HG03064 (cell line): ENCODE measurements around the gene FBXL14.

Source experiments
- ATAC-seq: cut with Tn5 transposase; IDR thresholded peaks from one replicate; pipeline ENCODE4 v1.9.1; 2021; ENCODE audit warnings: low read depth; ENCODE audit not compliant: unreplicated experiment

FBXL14 gene, protein sequence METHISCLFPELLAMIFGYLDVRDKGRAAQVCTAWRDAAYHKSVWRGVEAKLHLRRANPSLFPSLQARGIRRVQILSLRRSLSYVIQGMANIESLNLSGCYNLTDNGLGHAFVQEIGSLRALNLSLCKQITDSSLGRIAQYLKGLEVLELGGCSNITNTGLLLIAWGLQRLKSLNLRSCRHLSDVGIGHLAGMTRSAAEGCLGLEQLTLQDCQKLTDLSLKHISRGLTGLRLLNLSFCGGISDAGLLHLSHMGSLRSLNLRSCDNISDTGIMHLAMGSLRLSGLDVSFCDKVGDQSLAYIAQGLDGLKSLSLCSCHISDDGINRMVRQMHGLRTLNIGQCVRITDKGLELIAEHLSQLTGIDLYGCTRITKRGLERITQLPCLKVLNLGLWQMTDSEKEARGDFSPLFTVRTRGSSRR

GRCh38 chr12:1594261-1595025 lies at the start of gene FBXL14:
FBXL14 (minus strand) TSS chr12:1594581; CDS start chr12:1594066, 515 bp downstream.
- peak; percentile 42 for ATAC-seq

GRCh38 chr12:1643905-1644533 lies 49.6 kb upstream of the FBXL14 start:
- no peak for ATAC-seq

GRCh38 chr12:1643043-1643442 lies 48.7 kb upstream of the FBXL14 start:
- no peak for ATAC-seq

DNA sequence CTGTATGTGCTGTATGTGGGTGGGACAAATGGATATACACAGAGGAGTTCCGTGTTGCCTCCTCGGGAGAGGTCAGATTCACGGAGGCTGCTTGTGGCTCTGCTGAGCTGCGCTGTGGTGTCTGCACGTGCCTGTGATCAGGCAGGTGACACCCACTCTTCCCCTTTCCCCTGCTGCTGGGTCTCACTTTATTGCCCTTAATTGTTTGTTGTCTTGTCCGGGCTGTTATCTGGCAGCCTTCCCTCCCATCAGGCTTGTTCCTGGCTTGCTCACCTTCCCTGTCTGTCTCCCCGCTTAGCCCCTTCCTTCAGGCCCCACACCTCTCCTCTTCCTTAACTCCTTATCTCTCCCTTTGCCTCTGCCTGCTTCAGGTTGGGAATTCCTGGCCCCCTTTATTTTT lies 48.1 kb upstream of the FBXL14 start:
- ATAC-seq, result no peak

- no peak for ATAC-seq
Measured at GRCh38 chr12:1640328-1641234, 46.2 kb upstream of the FBXL14 start.

DNA sequence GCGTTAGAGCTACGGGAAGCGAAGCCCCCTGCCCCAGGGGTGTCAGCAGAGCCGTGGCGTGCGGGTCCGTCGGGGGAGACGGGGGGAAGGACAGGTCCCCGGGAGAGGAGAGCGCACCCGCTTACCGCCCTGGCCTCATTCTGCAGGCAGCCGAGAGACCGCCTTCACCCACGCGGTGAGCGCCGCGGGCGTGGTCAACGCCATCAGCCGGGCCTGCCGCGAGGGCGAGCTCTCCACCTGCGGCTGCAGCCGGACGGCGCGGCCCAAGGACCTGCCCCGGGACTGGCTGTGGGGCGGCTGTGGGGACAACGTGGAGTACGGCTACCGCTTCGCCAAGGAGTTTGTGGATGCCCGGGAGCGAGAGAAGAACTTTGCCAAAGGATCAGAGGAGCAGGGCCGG lies 45.2 kb upstream of the FBXL14 start:
- no peak for ATAC-seq

DNA sequence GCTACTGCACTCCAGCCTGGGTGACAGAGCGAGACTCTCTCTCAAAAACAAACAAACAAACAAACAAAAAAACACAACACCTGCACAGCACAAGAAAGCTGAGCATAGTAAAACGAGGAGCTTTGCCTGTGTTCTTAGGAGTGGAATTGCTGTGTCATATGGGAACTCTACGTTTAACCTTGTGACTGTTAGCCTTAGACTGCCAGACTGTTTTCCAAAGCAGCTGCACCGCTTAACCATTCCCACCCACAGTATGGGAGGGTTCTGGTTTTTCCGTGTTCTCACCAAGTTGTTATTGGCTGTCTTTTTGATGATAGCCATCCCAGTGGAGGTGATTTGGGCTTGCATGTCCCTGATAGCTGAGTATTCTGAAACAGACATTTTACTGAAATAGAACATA lies 43.8 kb upstream of the FBXL14 start:
- ATAC-seq, result no peak

GRCh38 chr12:1635301-1636095 lies 41.1 kb upstream of the FBXL14 start:
- no peak for ATAC-seq

DNA sequence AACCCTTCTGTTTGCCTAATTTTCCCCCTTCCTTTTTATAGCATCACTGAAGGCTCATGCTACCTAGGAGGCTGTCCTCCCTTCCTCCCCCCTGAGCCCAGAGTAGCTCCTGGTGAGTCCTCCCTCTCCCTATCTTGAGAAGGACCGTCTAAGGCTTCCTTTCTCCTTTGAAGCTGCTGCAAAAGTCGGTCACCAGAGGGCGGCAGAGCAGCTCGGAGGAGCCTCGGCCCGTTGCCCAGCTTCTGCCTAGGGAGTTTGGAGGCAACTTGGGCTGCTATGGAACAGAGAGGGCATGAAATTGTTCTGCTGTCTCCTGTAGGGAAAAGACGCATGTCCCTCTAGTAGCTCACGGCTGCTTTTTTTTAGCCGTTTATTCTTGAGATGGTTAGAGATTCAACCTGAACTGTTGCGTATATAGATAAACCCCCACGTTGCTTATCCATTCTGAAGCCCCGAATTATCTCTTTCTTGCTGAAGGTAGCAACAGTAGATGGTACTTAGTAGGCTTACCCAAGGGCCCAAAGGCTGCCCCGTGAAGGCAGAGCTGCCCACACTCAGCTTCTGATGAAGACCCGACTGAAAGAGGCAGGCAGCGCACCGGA lies 40.3 kb upstream of the FBXL14 start:
- no peak for ATAC-seq

DNA sequence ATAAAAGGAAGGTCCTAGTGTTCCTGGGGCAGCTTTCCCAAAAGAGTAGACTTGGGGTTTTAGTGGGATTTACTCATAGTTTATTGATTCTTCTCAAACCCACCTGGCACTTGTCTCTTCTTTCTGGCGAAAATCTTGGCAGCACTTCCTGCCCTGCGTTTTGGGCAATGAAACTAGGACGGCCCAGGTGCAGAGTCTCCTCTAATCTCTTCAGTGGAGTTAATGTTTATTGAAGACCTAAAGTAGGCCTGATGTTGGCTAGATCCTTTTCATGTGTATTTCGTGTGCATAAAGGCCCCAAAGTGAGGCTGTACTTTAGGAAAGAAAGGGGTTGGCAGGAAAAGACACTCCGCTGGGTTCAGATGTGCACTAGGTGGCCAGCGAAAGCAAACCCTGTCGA lies 39.8 kb upstream of the FBXL14 start:
- ATAC-seq, result no peak

DNA sequence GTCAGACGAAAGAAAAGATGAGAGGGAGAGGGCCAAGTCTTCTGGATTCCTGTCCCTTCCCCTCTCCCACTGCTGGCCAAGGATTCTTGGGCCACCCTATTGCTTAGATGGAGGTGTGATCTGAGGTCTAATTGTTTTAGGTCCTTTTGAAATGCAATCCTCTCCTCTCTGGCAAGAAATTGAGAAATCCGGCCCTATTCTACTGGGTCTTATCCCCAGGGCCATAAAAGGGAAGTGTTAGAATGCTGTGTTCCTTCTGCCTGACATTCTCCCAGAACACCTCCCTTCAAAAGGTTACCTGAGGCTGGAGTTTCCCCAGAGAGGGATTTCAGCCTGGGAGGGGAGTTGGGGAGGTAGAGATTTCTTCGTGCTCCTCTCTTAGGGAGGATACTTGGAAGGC lies 39.1 kb upstream of the FBXL14 start:
- ATAC-seq, result no peak

GRCh38 chr12:1632702-1633101 lies 38.3 kb upstream of the FBXL14 start:
- no peak for ATAC-seq

DNA sequence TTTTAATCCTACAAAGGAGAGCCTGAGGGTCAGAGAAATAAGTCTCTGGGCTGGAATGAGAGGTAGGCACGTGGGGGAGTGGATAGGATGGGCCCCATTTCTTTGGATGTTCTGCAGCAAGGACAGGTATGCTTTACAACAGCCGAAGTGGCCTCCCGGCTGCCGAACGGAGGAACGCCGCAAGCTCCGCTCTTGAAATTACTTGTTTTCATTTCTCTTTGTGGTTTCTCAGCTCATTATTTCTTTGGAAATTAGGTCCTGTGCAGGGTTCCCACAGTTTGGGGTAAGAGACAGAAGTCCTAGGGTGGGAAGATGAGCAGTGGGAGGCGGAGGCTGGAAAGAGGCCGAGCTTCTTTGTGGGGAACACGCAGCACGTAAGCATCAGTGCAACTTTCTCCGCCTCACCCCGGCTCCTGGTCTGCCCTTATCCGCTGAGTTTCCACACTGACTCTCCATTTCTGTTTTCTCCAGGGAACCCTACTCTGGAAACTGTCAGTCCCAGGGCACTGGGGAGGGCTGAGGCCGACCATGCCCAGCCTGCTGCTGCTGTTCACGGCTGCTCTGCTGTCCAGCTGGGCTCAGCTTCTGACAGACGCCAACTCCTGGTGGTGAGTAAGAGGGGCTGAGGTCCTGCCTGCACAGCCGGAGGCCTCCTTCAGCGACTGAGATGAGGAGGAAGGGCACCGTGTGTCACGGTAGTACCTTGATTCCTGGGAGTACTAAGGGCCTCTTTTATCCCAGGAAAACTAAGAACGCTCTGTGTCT lies 36.6 kb upstream of the FBXL14 start:
- ATAC-seq, result no peak

- ATAC-seq, result no peak
Measured at GRCh38 chr12:1630133-1630826, 35.9 kb upstream of the FBXL14 start.

- no peak for ATAC-seq
Measured at GRCh38 chr12:1629338-1630132, 35.2 kb upstream of the FBXL14 start.

- ATAC-seq, result no peak
Measured at GRCh38 chr12:1628666-1629337, 34.4 kb upstream of the FBXL14 start, which contains the start of gene WNT5B. WNT5B (plus strand) TSS chr12:1629231; CDS start chr12:1631355, 2,124 bp downstream.
